Esophagus (tissue), 2 donors: ENCODE results near the gene PGK2. TPM values are rescaled to one million over a fixed set of nuclear protein-coding genes. Genes with fewer than 3 reads are reported as not detected.
"Not testable (repeated sequence)": the region's sequence is repeated elsewhere in the genome, so short reads cannot be mapped to it uniquely, and the experiment has no call there.

ENCODE experiments used
- H3K27ac ChIP-seq, 2 donors: one replicate each; pipeline ENCODE4 v1.5.1; 2013; ENCODE audit warnings: low read depth in 2 of 2, mild to moderate bottlenecking in 2 of 2, inconsistent platforms in 1 of 2, low read length in 1 of 2, moderate library complexity in 1 of 2
- H3K27me3 ChIP-seq, 2 donors: one replicate each; pipeline ENCODE4 v1.6.1; 2013; ENCODE audit warnings: low read length in 2 of 2, control low read depth in 1 of 2, mild to moderate bottlenecking in 1 of 2; ENCODE audit not compliant: insufficient read depth in 2 of 2, control insufficient read depth in 1 of 2
- H3K36me3 ChIP-seq, 2 donors: one replicate each; pipeline ENCODE4 v1.6.1; 2013; ENCODE audit warnings: low read length in 1 of 2; ENCODE audit not compliant: control insufficient read depth in 2 of 2, insufficient read depth in 2 of 2
- H3K4me1 ChIP-seq, 2 donors: one replicate each; pipeline ENCODE4 v1.6.1; 2013; ENCODE audit warnings: low read length in 1 of 2; ENCODE audit not compliant: control insufficient read depth in 2 of 2, insufficient read depth in 2 of 2
- H3K4me3 ChIP-seq, 2 donors: one replicate each; pipeline ENCODE4 v1.5.1; 2013; ENCODE audit warnings: low read length in 2 of 2, mild to moderate bottlenecking in 2 of 2, low read depth in 1 of 2, moderate library complexity in 1 of 2
- H3K9me3 ChIP-seq, 2 donors: one replicate each; pipeline ENCODE4 v1.6.1; 2013; ENCODE audit warnings: mild to moderate bottlenecking in 2 of 2, low read depth in 1 of 2, low read length in 1 of 2, moderate library complexity in 1 of 2; ENCODE audit not compliant: control insufficient read depth in 2 of 2, insufficient read depth in 1 of 2
- WGBS, 2 donors: extraction: QIAGEN DNeasy Blood & Tissue Kit; methylation state at CpG; one replicate each; pipeline ENCODE4 v1.1.7; 2013; 5-methylcytosine and 5-hydroxymethylcytosine counted together
- polyA plus RNA-seq, 2 donors: library from polyadenylated mRNA; stranded (reverse); fragments of 200-250 nt; gene quantifications; one replicate each; pipeline ENCODE4 v1.2.3, GENCODE V29; 2013
- donor health status: healthy with polysubstance abuse.
- donor health status: Bipolar disorder and iron deficiency.

The PGK2 gene
- polyA plus RNA-seq, 2 donors, result not detected

- H3K36me3 ChIP-seq, H3K27ac ChIP-seq, H3K9me3 ChIP-seq, H3K27me3 ChIP-seq, H3K4me1 ChIP-seq, H3K4me3 ChIP-seq: not testable (repeated sequence)
- 79 to 82% methylated on average over 19 to 21 of the region's 21 CpGs for WGBS, 2 donors
Observed at GRCh38 chr6:49796842-49797455, 9.9 kb upstream of the PGK2 start.

GRCh38 chr6:49790341-49790740 is 3.3 kb upstream of the PGK2 start:
- H3K27me3 ChIP-seq, result no peaks in the 10 kb centered on the region
- H3K27ac ChIP-seq, result no peak overlapping the region
- 64 to 73% methylated on average over 2 of the region's 2 CpGs for WGBS, 2 donors
- no peaks in the 10 kb centered on the region for H3K4me1 ChIP-seq
- no peaks in the 10 kb centered on the region for H3K36me3 ChIP-seq
- H3K4me3 ChIP-seq, result no peak overlapping the region
- no peaks in the 10 kb centered on the region for H3K9me3 ChIP-seq

GRCh38 chr6:49784272-49784671 is 2.8 kb downstream of the PGK2 start:
- H3K27me3 ChIP-seq, result no peaks in the 10 kb centered on the region
- H3K9me3 ChIP-seq, result no peaks in the 10 kb centered on the region
- no peaks in the 10 kb centered on the region for H3K36me3 ChIP-seq
- H3K27ac ChIP-seq, result no peak overlapping the region
- H3K4me3 ChIP-seq, result no peak overlapping the region
- no peaks in the 10 kb centered on the region for H3K4me1 ChIP-seq

- Histone ChIP-seq H3K27me3 (no peaks in the 10 kb centered on the region), H3K36me3 (no peaks in the 10 kb centered on the region), H3K9me3 (no peaks in the 10 kb centered on the region), H3K4me3 (no peak overlapping the region), H3K4me1 (no peaks in the 10 kb centered on the region), H3K27ac (no peak overlapping the region)
- WGBS, 2 donors, result 88 to 91% methylated on average over 7 of the region's 7 CpGs
Observed at GRCh38 chr6:49782725-49783124, 4.4 kb downstream of the PGK2 start.

GRCh38 chr6:49782293-49782692 is 4.8 kb downstream of the PGK2 start:
- no peak overlapping the region for H3K4me3 ChIP-seq
- no peaks in the 10 kb centered on the region for H3K36me3 ChIP-seq
- no peaks in the 10 kb centered on the region for H3K9me3 ChIP-seq
- no peak overlapping the region for H3K27ac ChIP-seq
- whole genome bisulfite sequencing, 2 donors, result 59 to 74% methylated on average over 1 of the region's 1 CpG
- no peaks in the 10 kb centered on the region for H3K4me1 ChIP-seq
- no peaks in the 10 kb centered on the region for H3K27me3 ChIP-seq

GRCh38 chr6:49776444-49776843 is 10.6 kb downstream of the PGK2 start:
- no peaks in the 10 kb centered on the region for H3K36me3 ChIP-seq
- no peaks in the 10 kb centered on the region for H3K27me3 ChIP-seq
- no peaks in the 10 kb centered on the region for H3K9me3 ChIP-seq
- H3K27ac ChIP-seq, result no peak overlapping the region
- H3K4me1 ChIP-seq, result no peaks in the 10 kb centered on the region
- H3K4me3 ChIP-seq, result no peak overlapping the region
- WGBS, 2 donors, result 23 to 30% methylated on average over 1 of the region's 1 CpG

GRCh38 chr6:49775043-49775442 is 12.0 kb downstream of the PGK2 start:
- Histone ChIP-seq H3K27ac (no peak overlapping the region), H3K9me3 (no peaks in the 10 kb centered on the region), H3K27me3 (no peaks in the 10 kb centered on the region), H3K36me3 (no peaks in the 10 kb centered on the region), H3K4me3 (no peak overlapping the region), H3K4me1 (no peaks in the 10 kb centered on the region)

- no peaks in the 10 kb centered on the region for H3K4me1 ChIP-seq
- no peaks in the 10 kb centered on the region for H3K36me3 ChIP-seq
- no peaks in the 10 kb centered on the region for H3K9me3 ChIP-seq
- H3K4me3 ChIP-seq, result no peak overlapping the region
- no peak overlapping the region for H3K27ac ChIP-seq
- WGBS, 2 donors, result 66 to 71% methylated on average over 5 of the region's 5 CpGs
- no peaks in the 10 kb centered on the region for H3K27me3 ChIP-seq
Observed at GRCh38 chr6:49772285-49772684, 14.8 kb downstream of the PGK2 start.

GRCh38 chr6:49766762-49767161 is 20.3 kb downstream of the PGK2 start:
- H3K9me3 ChIP-seq, result no peaks in the 10 kb centered on the region

GRCh38 chr6:49764571-49765236 is 22.4 kb downstream of the PGK2 start:
- Histone ChIP-seq H3K4me3 (no peak overlapping the region), H3K4me1 (no peaks in the 10 kb centered on the region), H3K27me3 (no peaks in the 10 kb centered on the region), H3K36me3 (no peaks in the 10 kb centered on the region), H3K27ac (no peak overlapping the region), H3K9me3 (no peaks in the 10 kb centered on the region)
- WGBS, 2 donors, result 30 to 37% methylated on average over 2 of the region's 2 CpGs

More at GRCh38 chr6:49766762-49767161, 20.3 kb downstream of the PGK2 start:
- 52 to 78% methylated on average over 2 of the region's 2 CpGs for WGBS, 2 donors
- H3K4me1 ChIP-seq, result no peaks in the 10 kb centered on the region
- no peaks in the 10 kb centered on the region for H3K36me3 ChIP-seq
- no peak overlapping the region for H3K4me3 ChIP-seq
- H3K27ac ChIP-seq, result no peak overlapping the region
- H3K27me3 ChIP-seq, result no peaks in the 10 kb centered on the region
